BLaER1 treated with 17β-estradiol and CSF1 and Interleukin-3, amounts not matched to agents 10 nM and 100 nM (cell line): ENCODE measurements around the gene B4GALNT4.

Source experiments
- H3K27ac ChIP-seq, 11 experiments: shearing (Covaris generic); formaldehyde crosslinking; 2 replicates each; pipeline ENCODE4 v1.8.1; 2022
- H3K27me3 ChIP-seq, 11 experiments: shearing (Covaris generic); formaldehyde crosslinking; 2 replicates each; pipeline ENCODE4 v1.8.1; 2022
- H3K36me3 ChIP-seq, 11 experiments: shearing (Covaris generic); formaldehyde crosslinking; 2 replicates each; pipeline ENCODE4 v1.8.1; 2022
- H3K4me1 ChIP-seq, 10 experiments: shearing (Covaris generic); formaldehyde crosslinking; 2 replicates each; pipeline ENCODE4 v1.8.1; 2022
- H3K4me2 ChIP-seq, 11 experiments: shearing (Covaris generic); formaldehyde crosslinking; 2 replicates each; pipeline ENCODE4 v1.8.1; 2022
- H3K4me3 ChIP-seq, 10 experiments: shearing (Covaris generic); formaldehyde crosslinking; 2 replicates each; pipeline ENCODE4 v1.8.1; 2022
- H3K9ac ChIP-seq, 11 experiments: shearing (Covaris generic); formaldehyde crosslinking; 2 replicates each; pipeline ENCODE4 v1.8.1; 2022
- H3K9me3 ChIP-seq, 11 experiments: shearing (Covaris generic); formaldehyde crosslinking; replicated peaks in 1 of 11; 2 replicates each; pipeline ENCODE4 v1.8.1; 2022
- H4K20me1 ChIP-seq, 11 experiments: shearing (Covaris generic); formaldehyde crosslinking; 2 replicates each; pipeline ENCODE4 v1.8.1; 2022
- Cebpa-rat ChIP-seq, 11 experiments: shearing (Covaris generic); IDR thresholded peaks; 2 replicates each; pipeline ENCODE4 v1.8.1; 2022

Gene B4GALNT4

DNA sequence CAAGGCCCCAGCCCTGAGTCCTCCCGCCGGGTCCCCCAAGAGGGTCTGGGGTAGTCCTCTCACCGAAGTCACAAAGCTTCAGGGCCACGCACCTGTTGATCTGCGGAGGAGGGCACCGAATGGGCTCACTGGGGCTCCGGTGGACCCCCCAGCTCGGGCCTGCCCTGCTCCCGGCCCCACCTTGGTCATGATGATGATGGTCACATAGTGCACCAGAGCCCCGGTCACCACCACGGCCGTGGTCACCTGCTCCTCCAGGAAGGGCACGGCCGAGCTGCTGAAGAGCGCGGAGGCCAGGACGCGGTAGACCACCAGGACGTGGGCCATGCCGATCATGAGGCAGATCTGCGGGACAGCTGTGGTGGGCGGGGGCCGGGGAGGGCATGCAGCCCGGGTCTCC, 59.0 kb downstream of the B4GALNT4 start:
- no peak for TF ChIP-seq Cebpa-rat (IDR thresholded peaks at IDR 0.05)
- H3K4me2 ChIP-seq, result no peak overlapping the region
- no peak overlapping the region for H3K4me3 ChIP-seq
- no peak overlapping the region for H3K27ac ChIP-seq
- H4K20me1 ChIP-seq, result no peaks in the 10 kb centered on the region
- H3K36me3 ChIP-seq, result no peaks in the 10 kb centered on the region
- no peaks in the 10 kb centered on the region for H3K9me3 ChIP-seq
- no peaks in the 10 kb centered on the region for H3K4me1 ChIP-seq
- H3K27me3 ChIP-seq, result no peaks in the 10 kb centered on the region
- no peak overlapping the region for H3K9ac ChIP-seq

DNA sequence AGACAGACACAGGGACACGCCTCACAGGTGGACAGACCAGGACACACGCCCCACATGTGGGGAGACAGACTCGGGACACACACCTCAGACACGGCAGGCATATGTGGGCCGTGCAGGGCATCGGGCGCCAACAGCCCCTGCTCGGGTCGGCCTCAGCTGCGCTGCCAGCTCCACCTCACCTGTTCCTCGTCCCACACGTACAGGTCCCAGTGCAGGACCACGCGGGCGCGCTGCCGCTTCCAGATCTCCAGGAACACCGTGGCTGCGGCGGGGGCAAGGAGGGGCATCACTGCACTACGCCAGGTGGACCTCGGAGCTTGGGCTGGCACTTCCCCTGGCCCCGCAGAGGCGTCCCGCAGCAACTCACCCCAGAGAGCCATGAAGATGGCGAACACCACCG, 60.1 kb downstream of the B4GALNT4 start:
- H3K4me2 ChIP-seq, result no peak overlapping the region
- H3K9ac ChIP-seq, result no peak overlapping the region
- H3K4me1 ChIP-seq, result no peaks in the 10 kb centered on the region
- no peaks in the 10 kb centered on the region for H4K20me1 ChIP-seq
- no peak overlapping the region for H3K27ac ChIP-seq
- no peaks in the 10 kb centered on the region for H3K9me3 ChIP-seq
- no peaks in the 10 kb centered on the region for H3K27me3 ChIP-seq
- no peak overlapping the region for H3K4me3 ChIP-seq
- H3K36me3 ChIP-seq, result no peaks in the 10 kb centered on the region
- no peak for TF ChIP-seq Cebpa-rat (IDR thresholded peaks at IDR 0.05)

DNA sequence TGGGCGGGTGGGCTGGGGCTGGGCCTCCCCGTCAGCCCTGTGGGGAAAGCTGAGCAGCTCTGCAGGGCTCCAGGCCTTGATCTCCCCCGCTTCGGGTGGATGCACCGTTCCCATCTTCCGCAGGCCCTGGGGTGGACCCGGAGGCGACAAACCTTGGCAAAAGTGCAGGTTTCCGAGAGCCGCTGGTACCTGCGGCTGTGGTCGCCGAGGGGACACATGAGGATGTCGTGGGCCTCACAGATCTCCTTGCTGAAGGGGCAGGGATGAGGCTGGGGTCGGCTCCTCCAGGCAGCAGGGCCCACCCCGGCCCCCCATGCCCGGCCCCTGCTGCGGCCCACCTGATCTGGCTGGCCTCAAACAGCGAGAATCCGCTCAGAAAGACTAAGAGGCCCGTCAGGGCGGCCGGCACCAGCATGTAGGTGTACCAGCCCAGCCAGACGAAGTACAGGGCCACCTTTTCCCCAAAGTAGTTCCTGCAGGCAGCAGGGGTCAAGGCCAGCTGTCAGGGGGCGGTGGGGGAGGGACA, 60.7 kb downstream of the B4GALNT4 start:
- Histone ChIP-seq H3K4me2 (no peak overlapping the region), H3K27ac (no peak overlapping the region), H3K4me3 (no peak overlapping the region), H3K4me1 (no peaks in the 10 kb centered on the region), H4K20me1 (no peaks in the 10 kb centered on the region; a peak in 1 of 22 replicates), H3K9ac (no peak overlapping the region), H3K36me3 (no peaks in the 10 kb centered on the region), H3K27me3 (no peaks in the 10 kb centered on the region), H3K9me3 (no peaks in the 10 kb centered on the region)
- no peak for TF ChIP-seq Cebpa-rat (IDR thresholded peaks at IDR 0.05)
